A549 treated with AZD2906 at 1 μM for 4 hours (cell line): Measurements from ENCODE around the gene HMGN1. TPM values are rescaled to one million over a fixed set of nuclear protein-coding genes. Genes with fewer than 3 reads are reported as not detected.

Experiments used
- total RNA-seq: library from RNA; stranded (reverse); fragments of 200-300 nt; extraction: Qiagen RNA extraction; gene quantifications from 5 replicates; pipeline ENCODE4 v1.2.3, GENCODE V29; 2022

The HMGN1 gene, protein sequence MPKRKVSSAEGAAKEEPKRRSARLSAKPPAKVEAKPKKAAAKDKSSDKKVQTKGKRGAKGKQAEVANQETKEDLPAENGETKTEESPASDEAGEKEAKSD
- 159 to 182 TPM (median 171 TPM) in 5 replicates for total RNA-seq

DNA sequence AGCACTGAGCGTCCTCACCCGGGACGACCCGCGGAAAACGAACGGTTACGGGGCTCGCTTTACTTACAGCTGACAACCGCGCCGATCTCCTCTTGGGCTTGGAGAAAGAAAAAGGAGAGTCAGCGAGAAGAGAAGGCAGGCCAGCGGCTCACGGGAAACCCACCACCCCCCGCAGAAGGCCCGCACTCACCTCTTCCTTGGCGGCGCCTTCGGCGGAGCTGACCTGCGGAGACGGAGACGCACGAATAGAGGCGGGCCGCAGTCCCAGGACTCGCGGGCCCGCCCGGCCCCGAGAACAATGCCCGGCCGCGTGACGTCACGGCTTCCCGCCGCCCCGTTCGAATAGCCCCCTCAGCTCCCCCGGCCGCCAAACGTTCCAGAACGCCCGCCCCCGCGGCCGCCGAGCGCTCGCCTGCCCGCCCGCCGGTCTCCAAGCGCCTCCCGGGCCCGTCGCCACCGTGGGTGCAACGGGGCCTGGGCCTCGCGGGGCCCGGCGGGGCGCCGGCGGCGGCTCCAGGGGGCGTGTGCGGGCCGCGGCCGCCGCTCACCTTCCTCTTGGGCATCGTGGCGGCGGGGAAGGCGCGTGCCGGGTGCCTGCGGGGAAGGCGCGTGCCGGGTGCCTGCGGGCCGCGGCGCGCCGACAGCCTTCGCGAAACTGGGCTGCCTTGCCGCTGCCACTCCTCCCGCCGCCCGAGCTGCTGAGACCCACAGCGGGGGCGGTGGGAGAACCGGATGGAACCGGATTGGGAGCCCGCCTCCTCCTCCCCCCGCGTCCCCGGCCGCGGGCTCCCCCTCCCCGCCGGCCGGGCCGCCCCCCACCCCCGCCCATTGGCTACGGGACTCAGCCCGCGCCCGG, at the start of gene HMGN1:
TSS of gene HMGN1 (minus strand) at position 734 of the 856 bp plus-strand sequence. CDS start at position 563, 171 bp downstream.

GRCh38 chr21:39313571-39314142, 35.2 kb downstream of the HMGN1 start, which contains the start of gene BRWD1:
Gene BRWD1 (minus strand): TSS chr21:39313632. CDS start chr21:39313491, 141 bp downstream.

Other genes with a start within 250 kb of the HMGN1 start
- gene PSMG1, start 165.6 kb downstream of the HMGN1 start, total RNA-seq = 75.1 to 86.4 TPM (median 85.6 TPM) in 5 replicates
- gene BRWD1, start 35.5 kb downstream of the HMGN1 start, total RNA-seq = 8.0 to 10.8 TPM (median 10.4 TPM) in 5 replicates
- 0.81 to 1.5 TPM (median 1.0 TPM) in 5 replicates for gene LCA5L, start 96.7 kb upstream of the HMGN1 start, total RNA-seq
- gene SH3BGR, start 102.9 kb upstream of the HMGN1 start, total RNA-seq = 0.49 to 0.95 TPM (median 0.73 TPM) in 5 replicates